ENCODE data around the gene CDV3.

GRCh38 chr3:133611534-133611933 is 38.0 kb downstream of the CDV3 start:
- TF ChIP-seq EZH2 (IDR thresholded peaks at IDR 0.05; ENCODE audit: low read depth) = no peak
- no peak for TF ChIP-seq CTCF (conservative IDR thresholded peaks at IDR 0.05)

Measured in PC-9 (cell line).